ENCODE data around the gene PTPRN2. TPM values are rescaled to one million over a fixed set of nuclear protein-coding genes. Genes with fewer than 3 reads are reported as not detected.

The PTPRN2 gene
- total and polyA plus RNA-seq, 2 of the 13 experiments (the other 11 are each of a cell fraction or from before 2014, with no cell fraction given), result 2.5 to 24.2 TPM

GRCh38 chr7:158497627-158498026 is 90.0 kb downstream of the PTPRN2 start (continued):
- TF ChIP-seq CTCF (CRISPR knock-in tag; IDR thresholded peaks at IDR 0.05) (no peak), ZBTB38 (CRISPR knock-in tag; IDR thresholded peaks at IDR 0.05) (peak; percentile 50; the same call in 1 of the 2 replicates), ZNF788 (CRISPR knock-in tag; IDR thresholded peaks at IDR 0.05; ENCODE audit: borderline replicate concordance) (no peak), EED (CRISPR knock-in tag; IDR thresholded peaks at IDR 0.05) (peak; percentile 45; the same call in 1 of the 2 replicates), ZNF572 (CRISPR knock-in tag; IDR thresholded peaks at IDR 0.05) (0 out of 2 replicates have a peak, but pooled peaks have one; percentile 49), ZNF687 (CRISPR knock-in tag; IDR thresholded peaks at IDR 0.05) (peak; percentile 54)

GRCh38 chr7:158495786-158496185 is 91.8 kb downstream of the PTPRN2 start:
- ATAC-seq (peak; percentile 35), FAIRE-seq (no peak), DNase-seq (ENCODE audit: low spot score) (peak; percentile 14)
- intact Hi-C loops (cut with micrococcal nuclease; ENCODE audit: unreplicated experiment) (loop anchor here (5.0 to 10.0 kb wide), 4 partner anchors 61 to 269 kb away; no protein-coding TSS in a partner anchor), in situ Hi-C loops (cut with HindIII; ENCODE audit: extremely low pct_ligation_motif_present, low pct_unique_long_range_greater_than_20kb) (no loop called here)
- Histone ChIP-seq H3K27me3 (ENCODE audit: control insufficient read depth in 1 of 2, insufficient read depth in 2 of 2, low read length in 2 of 2) (no peaks in the 10 kb centered on the region), H3K9ac (ENCODE audit: insufficient read depth, low read depth, low read length) (no peak overlapping the region), H4K20me1 (ENCODE audit: insufficient read depth, low read length) (peaks cover 36% of the 10 kb centered on the region), H3K4me3 (replicated peaks in 1 of 3; ENCODE audit: insufficient read depth in 1 of 3, low read depth in 2 of 3, low read length in 3 of 3) (no peak overlapping the region), H3K27ac (ENCODE audit: extremely low read length, insufficient read depth, low read length) (no peak overlapping the region), H3K4me2 (ENCODE audit: low read depth, low read length) (no peak overlapping the region), H3K4me1 (ENCODE audit: insufficient read depth, low read length) (peaks cover 37% of the 10 kb centered on the region), H3K9me3 (ENCODE audit: low read length) (no peaks in the 10 kb centered on the region), H2AFZ (ENCODE audit: low read length) (no peak overlapping the region), H3K36me3 (replicated peaks in 1 of 2; ENCODE audit: control insufficient read depth in 1 of 2, insufficient read depth in 2 of 2, low read length in 2 of 2) (no peaks in the 10 kb centered on the region; a peak in 1 of 5 replicates), H3K79me2 (ENCODE audit: insufficient read depth, low read length) (peaks cover 3% of the 10 kb centered on the region)
- 83% methylated on average over 2 of the region's 6 CpGs for WGBS (ENCODE audit: low lambda C conversion rate)
- POLR2A ChIA-PET, result no interaction called here
- BruUV-seq (replicated peaks), result no TSS peak
- CTCF ChIA-PET (ENCODE audit: low intra/inter-chr PET ratio, low total read pairs), result no interaction called here
- TF ChIP-seq ZNF136 (CRISPR knock-in tag; IDR thresholded peaks at IDR 0.05; ENCODE audit: low read depth) (no peak), ZNF687 (CRISPR knock-in tag; IDR thresholded peaks at IDR 0.05) (peak; percentile 27; the same call in 1 of the 2 replicates), ZBTB33 (CRISPR knock-in tag; IDR thresholded peaks at IDR 0.05) (peak; percentile 93), ZNF792 (CRISPR knock-in tag; IDR thresholded peaks at IDR 0.05) (no peak)
